HL-60/S4 (cell line): Measurements from ENCODE around the gene KMT2E.

Experiments
- in situ Hi-C: fragments of 300-500 bp; cut with MboI; formaldehyde crosslinking; loops from 2 replicates; pipeline ENCODE4 v1.14.3; 2022; ENCODE audit warnings: low sequenced_read_pairs

Gene KMT2E

GRCh38 chr7:105006367-105007136 lies 7.5 kb upstream of the KMT2E start:
- in situ Hi-C loops = no loop called here

GRCh38 chr7:105007298-105007697 lies 6.7 kb upstream of the KMT2E start:
- in situ Hi-C loops = no loop called here

DNA sequence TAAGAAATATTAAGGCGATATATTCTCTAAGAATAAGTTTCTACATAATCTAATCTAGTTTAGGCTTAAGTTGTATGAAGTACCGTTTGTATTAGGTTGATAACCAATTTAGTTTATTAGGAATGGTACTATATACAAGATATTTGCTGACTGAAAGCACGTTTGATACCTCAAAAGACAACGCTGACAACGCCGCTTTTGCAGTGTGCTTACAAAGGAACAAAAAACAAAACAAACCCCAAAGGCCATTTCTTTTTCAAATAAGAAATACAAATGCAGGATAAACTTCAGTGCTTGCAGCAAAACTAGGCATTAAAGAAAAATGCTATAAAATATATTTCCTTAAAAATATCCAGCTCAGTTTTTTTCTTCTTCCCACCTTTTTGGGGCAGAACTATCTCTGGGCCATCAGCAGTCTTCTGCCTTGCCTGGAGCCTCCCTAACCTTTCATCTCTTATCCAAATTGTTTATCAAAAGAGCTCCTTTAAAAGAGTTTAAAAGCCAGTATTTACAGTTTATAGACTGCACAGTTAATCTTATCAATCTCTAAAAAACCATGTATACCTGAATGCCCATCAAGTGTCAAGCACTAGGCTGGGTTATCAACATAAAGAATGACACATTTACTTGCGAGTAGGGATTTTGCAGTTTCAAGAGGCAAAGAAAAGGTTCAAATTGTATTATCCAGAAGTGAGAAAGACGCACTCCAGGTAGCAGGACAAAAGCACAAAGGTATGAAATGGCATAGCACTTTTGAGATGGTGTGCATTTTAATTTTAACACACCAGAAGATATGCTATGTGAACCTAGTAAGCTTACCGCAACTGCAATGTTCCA lies 4.1 kb upstream of the KMT2E start:
- in situ Hi-C loops = no loop called here

DNA sequence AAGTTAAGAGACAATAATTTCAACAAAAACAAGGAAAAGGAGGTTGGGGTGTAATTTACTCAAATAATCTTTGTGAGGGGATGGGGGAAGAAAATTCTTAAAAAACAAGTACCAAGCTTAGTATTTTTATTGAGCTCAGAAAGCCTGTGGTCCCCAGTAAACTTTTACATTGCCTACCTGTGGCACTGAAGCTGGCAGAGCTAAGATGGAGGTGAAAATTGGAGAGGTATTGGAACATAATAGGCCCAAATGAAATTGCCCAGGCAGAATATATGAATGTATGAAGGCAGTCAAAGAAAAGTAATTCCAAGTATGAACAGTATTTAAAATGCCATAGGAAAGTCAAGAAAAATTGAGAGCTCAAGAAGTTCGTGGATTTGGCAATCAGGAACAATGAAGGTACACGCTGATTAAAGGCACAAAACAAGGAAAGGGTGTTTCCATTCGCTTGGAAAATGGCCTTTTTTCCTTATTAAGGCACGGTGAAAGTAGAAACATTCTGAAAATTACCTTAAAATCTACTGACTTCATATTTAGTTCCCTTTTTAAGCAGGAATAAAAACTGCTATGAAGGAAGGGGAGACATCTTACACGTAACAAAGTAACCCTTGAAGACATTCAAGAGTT lies 3.4 kb upstream of the KMT2E start:
- in situ Hi-C loops = no loop called here

- in situ Hi-C loops = no loop called here
These were observed 2.7 kb upstream of the KMT2E start for GRCh38 chr7:105011141-105011830.

- in situ Hi-C loops = no loop called here
These were observed 2.0 kb upstream of the KMT2E start for GRCh38 chr7:105011831-105012502.

- in situ Hi-C loops = no loop called here
These were observed 1.3 kb upstream of the KMT2E start for GRCh38 chr7:105012503-105013220.

GRCh38 chr7:105013221-105013815 lies 687 bp upstream of the KMT2E start:
- in situ Hi-C loops = no loop called here

DNA sequence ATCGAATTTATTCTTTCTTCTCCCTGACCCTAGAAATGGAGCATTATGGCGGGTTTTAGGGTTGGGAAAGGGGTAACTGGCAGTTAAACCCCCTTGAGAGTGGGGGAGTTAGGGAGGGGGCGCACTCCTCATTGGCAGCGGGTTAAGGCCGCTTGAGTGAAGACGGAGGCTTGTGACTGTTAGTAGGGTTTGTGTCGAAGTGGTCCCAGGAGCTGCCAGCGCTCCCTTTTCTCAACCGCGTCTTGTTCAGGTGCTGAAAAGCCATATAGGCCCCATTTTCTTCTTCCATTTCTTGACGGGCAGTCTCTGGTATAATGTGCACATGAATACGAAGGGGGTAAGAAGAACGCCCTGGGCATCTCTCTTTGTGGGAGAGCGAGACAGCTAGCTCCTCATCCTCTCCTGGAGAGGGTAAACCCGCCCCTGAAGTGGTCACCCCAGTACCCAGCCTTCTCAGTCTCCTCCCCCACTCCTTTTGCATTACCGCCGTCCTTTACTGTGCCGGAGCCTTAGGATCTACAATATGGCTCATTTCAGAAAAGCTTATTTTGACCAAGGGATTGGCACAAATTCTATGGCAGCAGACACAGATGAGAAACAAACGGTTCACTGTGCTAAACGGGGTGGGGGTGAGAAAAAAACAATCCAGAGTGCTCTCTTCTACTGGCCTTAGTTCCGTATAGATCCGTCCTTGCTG lies 836 bp downstream of the KMT2E start:
- in situ Hi-C loops = no loop called here

GRCh38 chr7:105015390-105015965 lies 1.5 kb downstream of the KMT2E start:
- in situ Hi-C loops = no loop called here

GRCh38 chr7:105016068-105016708 lies 2.2 kb downstream of the KMT2E start:
- in situ Hi-C loops = no loop called here

DNA sequence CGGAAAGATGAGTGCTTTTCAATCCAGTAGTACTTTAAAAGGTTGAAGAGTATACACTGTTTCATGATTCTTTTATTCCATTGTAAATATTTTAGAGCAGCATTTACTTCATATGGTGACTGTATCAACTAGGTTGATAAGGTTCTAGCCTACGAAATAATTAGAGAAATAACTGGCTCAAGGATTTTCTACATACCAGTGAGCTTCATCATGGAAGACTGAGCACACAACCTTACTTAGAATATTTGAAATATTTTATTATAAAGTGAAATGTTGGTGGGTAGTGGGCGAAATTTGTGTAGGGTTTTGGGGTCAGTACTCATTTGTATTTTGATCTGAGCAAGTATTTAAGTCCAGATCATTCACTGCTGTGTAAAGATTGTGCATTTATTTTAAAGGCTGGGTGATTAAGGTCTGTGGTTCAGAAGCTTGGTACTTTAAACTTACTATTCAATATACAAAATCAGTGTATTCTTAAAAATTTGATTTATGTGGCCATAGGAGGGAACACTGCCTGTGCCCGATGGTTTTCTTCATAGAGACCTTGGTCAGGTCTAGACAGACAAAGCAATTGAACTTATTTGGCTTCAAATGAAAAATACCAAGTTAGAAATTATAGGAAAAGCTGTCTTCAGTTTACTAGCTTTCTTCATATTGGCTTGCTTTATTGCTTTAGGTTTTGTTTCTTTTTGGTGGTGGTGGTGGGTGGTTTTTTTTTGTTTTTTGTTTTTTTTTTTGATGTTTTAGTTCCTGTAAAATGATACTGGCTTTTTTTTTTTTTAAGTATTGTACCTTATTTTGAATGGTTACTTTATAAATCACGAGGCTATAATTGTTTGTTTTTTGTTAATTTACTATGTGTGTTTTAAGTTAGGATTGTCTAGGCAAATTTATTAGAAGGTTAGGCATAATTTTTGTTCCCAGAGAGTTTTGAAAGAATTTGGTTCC lies 3.0 kb downstream of the KMT2E start:
- in situ Hi-C loops = no loop called here

- in situ Hi-C loops = no loop called here
These were observed 3.8 kb downstream of the KMT2E start for GRCh38 chr7:105017657-105018365.

- in situ Hi-C loops = no loop called here
These were observed 5.3 kb downstream of the KMT2E start for GRCh38 chr7:105019269-105019668.

DNA sequence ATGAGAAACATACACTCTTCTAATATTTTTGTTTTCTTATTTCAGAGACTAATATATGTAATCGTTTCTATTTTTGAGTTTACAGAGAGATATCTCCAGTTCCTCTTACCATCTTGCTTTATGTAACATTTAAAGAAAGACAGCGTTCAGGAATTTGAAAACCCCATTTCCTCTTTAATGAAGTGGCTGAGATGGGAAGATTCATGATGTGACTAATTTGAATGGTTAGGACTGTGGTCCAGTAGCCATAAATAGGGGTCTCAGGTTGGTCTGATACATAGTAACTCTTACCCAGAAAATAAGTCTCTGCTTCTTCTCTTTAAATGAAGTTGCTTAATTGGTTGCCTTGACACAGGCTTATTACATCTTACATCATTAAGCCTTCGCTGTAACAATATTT lies 6.9 kb downstream of the KMT2E start:
- in situ Hi-C loops = no loop called here

GRCh38 chr7:105021352-105021751 lies 7.3 kb downstream of the KMT2E start:
- in situ Hi-C loops = no loop called here
